Fibroblast of skin of left biceps (primary cell): Measurements from ENCODE around the gene CCDC63.
"Not testable (repeated sequence)": the region's sequence is repeated elsewhere in the genome, so short reads cannot be mapped to it uniquely, and the experiment has no call there.

ENCODE experiments used
- DNase-seq, 2 experiments: peaks; one replicate each; pipeline ENCODE4 v3.0.0-alpha.2; 2013; ENCODE audit warnings: low read depth in 2 of 2

CCDC63 gene

DNA sequence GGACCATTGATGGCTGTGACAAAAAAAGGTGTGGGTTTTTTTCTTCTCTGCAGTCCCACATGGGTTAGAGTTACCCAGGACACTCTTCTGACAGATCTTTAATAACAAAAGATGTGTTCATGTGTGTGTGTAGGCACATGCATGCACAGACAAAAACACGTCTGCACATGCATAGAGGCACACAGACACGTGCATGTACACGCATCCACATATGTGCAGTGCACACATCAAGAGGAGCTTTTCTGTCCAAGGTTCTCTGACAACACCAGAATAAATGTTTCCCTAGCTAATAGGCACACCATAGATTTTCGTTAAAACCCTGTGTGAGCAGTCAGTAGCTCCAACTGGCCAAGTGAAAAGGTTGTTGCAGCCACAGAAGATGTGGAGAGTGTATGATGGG, 76.4 kb downstream of the CCDC63 start:
- no peak for DNase-seq

DNA sequence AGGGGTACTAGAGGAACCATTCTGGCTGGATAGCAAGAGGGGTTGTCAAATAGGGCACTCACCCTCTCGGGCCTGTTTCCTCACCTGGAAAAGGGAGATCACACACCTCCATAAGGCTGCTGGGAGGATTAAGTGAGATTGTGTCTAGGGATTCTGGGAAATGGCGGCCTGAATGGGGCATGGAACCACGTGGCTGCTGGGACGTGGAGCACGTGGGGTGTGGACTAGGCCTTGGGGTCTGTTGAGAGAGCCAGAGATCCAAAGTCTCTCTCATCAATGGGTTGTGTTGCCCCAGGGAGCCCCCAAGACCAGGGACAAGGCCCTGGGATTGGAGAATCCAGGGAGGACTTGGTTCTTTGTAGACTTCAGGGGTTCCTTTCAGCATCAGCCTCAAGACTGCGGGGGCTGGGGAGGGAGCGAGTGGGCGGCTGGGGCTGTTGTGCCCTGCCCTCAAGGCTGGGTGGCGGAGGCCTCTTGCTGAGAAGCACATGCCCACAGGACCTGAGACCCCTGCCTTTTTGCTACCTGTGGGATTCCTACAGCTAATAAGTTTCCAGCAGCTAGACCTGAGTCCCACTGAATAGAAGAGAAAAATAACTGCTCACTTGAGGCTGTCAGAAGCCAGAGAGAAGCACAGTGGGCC, 77.0 kb downstream of the CCDC63 start:
- DNase-seq = no peak

DNA sequence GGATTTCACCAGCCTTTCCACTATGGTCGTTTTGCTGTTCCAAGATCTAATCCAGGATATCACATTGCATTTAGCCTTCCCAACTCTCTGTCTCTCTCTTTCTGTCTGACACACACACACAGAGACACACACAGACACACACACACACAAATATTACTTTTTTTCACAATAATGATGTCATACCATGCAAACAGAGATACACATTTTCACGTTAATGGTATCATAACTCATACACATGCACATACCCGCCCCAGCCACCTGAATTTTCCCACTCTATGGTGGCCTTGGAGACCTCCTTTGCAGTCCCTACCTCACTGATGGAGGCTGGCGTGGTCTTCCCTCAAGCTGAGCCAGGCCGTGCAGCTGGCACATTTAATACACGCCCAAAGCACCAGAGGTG, 80.8 kb downstream of the CCDC63 start:
- no peak for DNase-seq

DNA sequence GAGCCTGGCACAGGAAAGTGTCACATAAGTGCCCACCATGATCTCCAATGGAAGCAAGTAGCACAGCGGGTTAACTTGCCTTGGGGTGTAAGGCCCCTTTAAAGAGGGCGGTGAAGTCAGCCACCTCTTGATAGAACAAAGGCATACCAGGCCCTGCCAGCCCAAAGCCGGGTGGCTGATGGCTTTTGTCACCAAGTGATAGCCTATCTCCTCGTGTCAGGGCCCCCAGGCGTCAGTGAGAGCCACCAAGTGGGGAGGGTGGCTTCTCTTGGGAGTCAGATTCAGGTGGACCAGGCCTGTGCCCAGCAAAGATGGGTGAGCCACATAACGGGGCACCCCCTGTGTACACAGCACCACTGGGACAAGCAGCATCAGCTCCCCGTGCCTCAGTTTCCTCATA, 81.9 kb downstream of the CCDC63 start:
- DNase-seq = no peak

DNA sequence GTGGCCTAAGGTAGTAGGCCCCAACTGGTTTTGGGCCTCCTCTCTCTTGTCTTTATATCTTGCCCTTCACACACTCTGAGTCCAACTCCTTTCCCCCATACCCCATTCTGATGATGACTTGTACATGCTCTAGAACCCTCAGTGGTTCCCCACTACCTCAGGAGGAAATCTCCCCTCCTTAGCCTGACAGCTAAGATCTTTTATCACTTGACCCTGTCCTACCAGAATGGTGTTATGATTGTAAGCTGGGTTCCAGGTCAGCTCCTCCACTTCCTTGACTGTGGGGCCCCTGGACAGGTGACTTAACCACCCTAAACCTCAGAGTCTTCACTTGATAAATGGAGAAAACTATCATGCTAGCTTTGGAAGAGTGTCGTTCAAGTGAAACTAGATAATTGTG, 83.0 kb downstream of the CCDC63 start:
- no peak for DNase-seq

DNA sequence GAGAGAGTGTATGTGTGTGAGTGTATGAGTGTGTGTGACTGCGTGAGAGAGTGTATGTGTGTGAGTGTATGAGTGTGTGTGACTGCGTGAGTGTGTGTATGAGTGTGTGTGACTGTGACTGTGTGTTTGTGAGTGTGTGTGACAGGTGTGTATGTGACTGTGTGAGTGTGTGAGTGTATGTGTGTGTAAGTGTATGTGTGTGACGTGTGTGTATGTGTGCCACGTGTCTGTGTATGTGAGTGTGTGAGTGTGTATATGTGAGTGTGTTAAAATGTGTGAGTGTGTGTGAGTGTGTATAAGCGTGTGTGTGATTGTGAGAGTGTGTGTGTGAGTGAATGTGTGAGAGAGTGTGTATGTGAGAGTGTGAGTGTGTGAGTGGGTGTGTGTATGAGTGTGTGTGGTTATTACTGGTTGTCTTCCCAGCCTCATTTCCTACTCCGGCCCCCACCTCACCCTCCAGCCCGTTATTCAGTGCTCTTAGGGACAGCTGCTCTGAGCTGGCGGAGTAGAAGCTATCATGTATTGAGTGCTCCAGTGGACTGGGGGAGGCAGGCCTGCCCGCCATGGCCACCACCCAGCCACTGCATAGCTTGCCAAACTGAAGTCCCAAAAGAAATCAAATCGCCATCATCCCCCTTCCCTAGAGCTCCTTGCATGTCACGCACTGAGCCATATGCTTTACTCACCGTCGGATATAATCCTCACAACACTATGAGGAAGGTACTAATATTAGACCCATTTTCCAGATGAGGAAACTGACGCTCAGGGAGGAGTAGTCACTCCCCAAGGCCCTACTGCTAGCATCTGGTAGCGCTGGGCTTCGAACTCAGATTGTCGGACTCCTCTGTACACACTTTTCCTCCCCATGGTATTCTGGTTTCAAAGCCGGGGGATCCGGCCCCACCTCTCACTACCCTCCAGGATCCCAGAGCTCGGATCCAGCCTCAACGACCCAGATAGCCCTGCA, 83.8 kb downstream of the CCDC63 start:
- no peak for DNase-seq

DNA sequence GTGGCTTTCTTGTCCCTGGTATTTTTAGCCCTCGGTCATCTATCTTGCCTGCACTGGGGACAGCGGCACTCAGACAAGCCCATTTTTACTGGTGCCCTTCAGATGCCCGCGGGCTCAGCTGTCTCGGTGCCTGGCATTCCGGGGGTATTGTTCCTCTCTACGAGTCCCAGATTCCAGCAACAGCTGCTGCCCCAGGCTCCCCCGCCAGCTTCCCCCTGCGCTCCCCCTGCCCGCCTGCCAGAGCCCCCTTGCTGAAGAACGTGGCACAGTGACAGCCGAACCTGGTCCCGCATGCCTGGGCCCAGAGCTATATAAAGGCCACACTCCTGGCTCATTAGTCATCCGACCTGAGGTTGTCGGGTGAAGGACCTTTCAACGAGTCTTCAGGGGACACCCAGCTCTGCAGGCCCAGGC, 84.5 kb downstream of the CCDC63 start:
- no peak for DNase-seq

DNA sequence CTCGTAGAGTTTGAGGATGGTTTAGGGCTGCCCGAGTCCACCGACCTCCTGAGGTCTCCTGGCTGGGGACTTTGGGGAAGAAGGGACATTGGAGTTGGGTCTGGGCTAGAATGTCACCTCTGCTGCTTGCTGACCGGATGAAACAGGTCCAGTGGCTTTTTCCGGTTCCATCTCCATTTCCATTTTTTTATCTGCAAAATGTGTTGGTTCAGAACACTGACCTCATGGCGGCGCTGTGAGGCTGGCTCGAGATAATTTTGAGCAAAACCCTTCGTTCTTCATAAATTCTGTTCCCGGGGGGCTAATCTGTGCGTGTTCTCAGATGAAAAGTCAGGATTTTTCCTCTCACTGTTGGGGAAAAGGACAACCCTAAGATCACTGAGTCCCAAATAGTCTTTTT, 85.3 kb downstream of the CCDC63 start:
- DNase-seq = no peak

DNA sequence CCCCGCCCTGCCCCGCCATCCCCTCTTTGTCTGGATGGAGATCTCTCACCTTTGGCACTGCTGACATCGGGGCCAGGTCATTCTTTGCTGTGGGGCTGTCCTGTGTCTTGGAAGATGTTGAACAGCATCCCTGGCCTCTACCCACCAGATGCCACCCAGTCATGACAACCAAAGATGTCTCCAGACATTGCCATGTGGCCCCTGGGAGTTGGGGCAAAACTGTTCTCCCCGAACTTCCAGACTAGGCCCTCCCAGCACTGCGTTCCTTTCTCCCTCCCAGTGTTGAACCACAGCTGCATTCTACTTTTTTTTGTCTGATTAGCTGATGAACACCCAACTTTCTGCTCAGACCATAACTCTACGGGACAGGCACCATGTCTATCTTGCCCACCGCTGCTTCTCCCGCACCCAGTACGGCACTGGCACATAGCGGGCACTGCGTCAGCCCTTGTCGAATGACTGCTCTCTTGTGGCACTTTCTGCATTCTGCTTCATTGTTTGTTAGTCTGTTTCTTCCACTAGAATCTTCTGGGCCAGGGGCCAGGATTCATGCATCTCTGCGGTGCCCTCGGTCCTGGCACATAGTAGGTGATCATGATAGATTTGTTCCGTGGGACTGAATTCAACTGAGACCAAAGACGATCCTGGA, 86.7 kb downstream of the CCDC63 start:
- no peak for DNase-seq

DNA sequence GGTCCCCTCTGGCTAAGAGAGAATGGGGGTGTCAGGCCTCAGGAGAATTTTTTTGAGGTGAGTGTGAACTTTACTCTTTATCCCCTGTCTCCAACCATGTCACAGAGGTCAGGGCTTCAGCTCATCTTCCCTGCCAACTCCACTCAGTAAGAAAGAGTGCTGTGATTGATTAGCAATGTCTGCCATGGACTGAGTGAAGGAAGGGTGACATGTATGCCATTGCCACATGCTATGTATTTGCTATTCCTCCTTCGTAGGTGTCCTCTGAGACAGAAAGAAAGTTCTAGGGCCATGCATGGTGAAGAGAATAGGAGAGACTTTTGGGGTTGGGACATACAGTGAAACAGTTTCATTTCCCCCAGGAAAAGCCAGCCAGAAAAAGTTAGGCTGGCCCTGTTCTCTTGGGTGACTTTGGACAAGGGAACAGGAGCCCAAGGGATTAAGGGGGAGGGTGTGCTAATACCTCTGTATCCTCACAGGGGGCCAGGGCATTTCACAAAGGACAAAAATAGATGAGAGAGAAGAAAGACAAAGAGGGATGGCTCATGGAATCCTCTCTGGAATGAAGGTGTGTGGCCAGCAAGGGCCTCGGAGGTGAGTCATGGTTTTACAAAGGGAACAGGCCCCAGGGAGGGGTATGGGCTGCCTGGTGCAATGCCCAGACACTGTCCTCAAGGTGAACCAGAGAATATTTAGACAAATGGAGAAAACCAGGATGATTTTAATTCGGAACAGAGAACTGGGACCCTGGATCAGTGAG, 87.5 kb downstream of the CCDC63 start:
- DNase-seq = no peak

DNA sequence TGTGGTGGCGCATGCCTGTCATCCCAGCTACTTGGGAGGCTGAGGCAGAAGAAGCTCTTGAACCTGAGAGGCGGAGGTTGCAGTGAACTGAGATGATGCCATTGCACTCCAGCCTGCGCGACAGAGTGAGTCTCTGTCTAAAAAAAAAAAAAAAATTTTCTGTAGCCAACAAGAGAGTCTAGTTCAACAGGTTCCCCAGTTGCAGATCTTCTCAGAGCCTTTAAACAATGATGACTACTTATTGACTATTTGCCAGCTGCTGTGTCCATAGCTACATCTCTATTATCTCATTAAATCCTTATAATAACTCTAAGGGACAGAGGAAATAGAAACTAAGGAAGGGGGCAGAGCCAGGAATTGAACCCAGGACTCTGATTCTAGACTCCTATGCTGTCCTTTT, 88.8 kb downstream of the CCDC63 start:
- DNase-seq = no peak

DNA sequence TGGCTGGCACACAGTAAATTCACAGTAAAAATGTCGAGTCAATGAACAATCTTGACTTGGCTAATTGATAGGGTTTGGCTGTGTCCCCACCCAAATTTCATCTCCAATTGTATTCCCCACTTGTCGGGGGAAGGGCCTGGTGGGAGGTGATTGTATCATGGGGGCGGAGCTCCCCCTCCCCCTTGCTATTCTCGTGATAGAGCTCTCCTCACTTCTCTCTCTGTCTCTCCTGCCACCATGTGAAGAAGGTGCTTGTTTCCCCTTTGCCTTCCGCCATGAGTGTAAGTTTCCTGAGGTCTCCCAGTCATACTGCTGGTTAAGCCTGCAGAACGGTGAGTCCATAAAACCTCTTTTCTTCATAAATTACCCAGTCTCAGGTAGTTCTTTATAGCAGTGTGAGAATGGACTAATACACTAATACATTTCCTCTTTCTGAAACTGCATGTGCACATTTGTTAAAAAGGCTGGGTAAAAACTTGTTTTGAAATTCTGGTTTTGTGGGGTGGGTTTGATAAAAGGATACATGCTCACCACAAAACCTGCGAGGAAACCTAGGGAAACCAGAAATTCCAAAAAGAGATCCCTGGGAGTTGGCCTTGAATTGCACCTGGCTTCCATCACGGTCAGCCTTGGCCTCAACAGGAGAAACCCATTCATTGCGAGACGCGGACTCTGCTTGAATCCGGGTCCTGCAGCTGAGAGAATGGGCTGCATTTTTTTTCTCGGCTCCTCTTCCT, 89.7 kb downstream of the CCDC63 start:
- no peak for DNase-seq

DNA sequence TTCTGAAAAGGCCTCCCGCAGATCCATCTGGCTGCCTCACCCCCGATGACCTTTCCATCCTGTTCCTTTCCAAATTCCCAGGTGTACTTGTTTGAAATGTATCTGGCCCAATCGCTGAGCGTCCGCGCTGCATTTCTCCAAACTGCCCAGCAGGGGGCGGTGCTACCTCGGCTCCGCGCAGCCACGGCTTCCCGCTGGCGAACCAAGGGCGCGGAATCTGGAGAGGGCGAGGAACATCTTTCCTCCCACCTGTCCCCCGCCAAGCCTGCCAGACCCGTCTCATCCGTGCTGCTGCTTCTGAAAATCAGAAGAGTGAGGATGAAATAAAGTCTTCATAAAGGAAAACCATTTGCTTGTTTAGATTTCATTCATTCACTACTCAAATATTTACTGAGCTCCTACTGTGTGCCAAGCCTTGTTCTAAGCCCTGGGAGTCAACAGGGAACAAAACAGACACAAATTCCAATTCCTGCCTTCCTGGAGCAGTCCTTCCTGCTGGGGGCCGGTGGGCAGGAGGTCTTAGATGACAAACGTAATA, 90.4 kb downstream of the CCDC63 start:
- DNase-seq = no peak

DNA sequence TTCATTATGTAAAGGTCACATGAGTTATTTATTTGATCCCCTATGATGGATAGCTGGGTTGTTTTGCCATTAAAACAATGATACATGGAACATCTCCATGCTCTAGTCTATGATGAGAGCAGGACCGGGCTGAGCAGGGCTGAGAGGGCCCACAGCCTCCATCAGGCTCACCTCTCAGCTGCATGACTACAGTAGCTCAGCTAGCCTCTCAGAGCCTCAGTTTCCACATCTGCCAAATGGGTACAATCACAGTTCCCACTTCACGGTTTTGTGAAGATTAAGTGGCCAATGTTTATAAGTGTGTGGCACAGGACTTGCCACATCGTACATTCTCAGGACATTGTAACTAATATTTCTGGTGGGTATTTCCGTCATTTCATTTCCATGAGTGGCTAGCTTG, 93.5 kb downstream of the CCDC63 start:
- DNase-seq = no peak

DNA sequence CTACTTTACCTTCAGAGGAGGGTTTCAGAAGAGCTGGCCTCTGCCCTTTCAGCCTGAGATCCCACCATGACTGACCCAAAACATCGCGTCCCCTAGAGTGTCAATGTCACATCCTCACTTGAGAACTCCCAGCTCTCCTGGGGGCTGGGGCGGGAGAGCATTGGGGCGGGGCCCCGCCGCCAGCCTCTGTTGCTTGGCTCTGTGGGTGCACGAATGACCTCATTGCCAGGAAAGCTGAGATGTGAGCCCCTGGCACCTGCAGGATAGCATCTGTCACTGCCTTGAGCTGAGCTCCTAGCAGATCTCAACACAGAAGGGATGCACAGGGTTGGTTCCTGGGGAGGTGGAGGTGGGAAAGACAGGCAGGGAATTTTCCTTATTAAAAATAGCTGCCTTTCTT, 94.1 kb downstream of the CCDC63 start:
- DNase-seq = no peak

DNA sequence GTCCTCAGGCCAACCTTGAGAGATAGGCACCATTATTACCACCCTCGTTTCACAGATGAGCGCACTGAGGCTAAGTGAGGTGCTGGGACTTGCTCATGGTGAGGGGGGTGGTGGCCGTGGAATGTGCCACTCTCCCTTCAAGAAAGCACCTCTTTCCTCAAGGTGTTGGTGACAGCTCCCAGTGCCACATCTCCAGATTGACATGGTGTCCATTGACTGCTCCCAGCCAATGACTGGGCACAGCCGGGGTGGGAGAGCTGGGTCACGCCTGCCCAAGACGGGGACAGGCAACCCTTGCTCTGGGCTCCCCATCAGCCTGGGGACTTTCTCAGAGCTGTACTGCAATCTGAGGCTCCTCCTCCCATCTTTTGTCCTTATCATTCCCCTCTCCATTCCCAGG, 94.6 kb downstream of the CCDC63 start:
- DNase-seq = no peak

DNA sequence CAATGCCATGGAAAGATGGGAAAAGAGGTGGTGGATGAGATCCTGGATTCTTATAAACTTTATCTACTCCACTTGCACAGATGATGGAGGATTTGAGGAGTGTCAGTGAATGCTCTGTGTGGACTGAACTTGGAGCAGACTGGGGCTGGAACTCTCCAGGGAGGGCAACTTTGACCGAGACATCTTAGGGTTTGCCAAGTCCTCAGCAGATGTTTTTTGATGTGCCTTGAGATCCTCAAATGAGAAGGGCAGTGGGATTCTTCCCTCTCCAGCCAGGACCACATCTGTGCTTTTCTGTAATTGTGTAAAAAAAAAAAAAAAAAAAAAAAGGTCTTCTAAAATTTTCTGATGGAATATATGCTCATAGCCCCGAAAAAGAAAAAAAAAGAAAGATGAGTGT, 96.6 kb downstream of the CCDC63 start:
- no peak for DNase-seq

DNA sequence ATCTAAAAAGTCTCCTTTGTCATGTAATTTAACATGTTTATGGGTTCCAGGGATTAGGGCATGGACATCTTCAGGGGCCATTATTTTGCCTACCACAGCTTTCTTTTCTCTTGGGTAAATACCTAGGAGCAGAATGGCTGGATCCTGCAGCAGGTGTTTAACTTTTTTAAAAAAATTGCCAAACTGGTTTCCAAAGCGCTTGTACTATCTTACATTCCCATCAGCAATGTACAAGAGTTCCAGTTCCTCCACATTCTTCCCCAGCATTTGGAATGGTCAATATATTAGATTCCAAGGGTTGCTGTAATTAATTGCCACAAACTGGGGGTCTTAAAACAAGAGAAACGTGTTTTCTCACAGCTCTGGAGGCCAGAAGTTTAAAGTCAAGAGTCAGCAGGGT, 101.3 kb downstream of the CCDC63 start:
- DNase-seq = no peak

DNA sequence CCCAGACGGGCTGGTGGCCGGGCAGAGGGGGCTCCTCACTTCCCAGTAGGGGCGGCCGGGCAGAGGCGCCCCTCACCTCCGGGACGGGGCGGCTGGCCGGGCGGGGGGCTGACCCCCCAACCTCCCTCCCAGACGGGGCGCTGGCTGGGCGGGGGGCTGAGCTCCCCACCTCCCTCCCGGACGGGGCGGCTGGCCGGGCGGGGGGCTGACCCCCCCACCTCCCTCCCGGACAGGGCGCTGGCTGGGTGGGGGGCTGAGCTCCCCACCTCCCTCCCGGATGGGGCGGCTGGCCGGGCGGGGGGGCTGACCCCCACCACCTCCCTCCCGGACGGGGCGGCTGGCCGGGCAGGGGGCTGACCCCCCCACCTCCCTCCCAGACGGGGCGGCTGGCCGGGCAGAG, 103.7 kb downstream of the CCDC63 start:
- not testable (repeated sequence) for DNase-seq

DNA sequence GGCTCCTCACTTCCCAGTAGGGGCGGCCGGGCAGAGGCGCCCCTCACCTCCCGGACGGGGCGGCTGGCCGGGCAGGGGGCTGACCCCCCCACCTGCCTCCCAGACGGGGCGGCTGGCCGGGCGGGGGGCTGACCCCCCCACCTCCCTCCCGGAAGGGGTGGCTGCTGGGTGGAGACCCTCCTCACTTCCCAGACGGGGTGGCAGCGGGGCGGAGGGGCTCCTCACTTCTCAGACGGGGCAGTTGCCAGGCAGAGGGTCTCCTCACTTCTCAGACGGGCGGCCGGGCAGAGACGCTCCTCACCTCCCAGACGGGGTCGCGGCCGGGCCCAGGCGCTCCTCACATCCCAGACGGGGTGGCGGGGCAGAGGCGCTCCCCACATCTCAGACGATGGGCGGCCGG, 104.1 kb downstream of the CCDC63 start:
- not testable (repeated sequence) for DNase-seq
